SK-N-SH (cell line): ENCODE data around the gene AKT1S1. TPM values are rescaled to one million over a fixed set of nuclear protein-coding genes. Genes with fewer than 3 reads are reported as not detected.

Experiments
- CTCF ChIA-PET: fragments of 300-600, 350-600 bp; formaldehyde crosslinking; extraction: SDS; loops from one replicate; lab custom pipeline; 2021; lab: Yijun Ruan, JAX
- POLR2A ChIA-PET: fragments of 350-600 bp; sonication (Branson Sonifier 250); formaldehyde crosslinking; extraction: SDS; loops from one replicate; lab custom pipeline; 2020; ENCODE audit warnings: antibody characterized with exemption, inconsistent platforms; lab: Yijun Ruan, JAX
- DNase-seq: peaks from one replicate; pipeline ENCODE4 v3.0.0; 2012
- H2AFZ ChIP-seq: fragments of 200-600 bp; sonication (generic); 2 replicates; pipeline ENCODE4 v1.8.1; 2016; ENCODE audit warnings: antibody characterized with exemption, mild to moderate bottlenecking, low read depth
- H3F3A ChIP-seq: fragments of 200-600 bp; sonication (generic); replicated peaks from 2 replicates; pipeline ENCODE3; 2016; ENCODE audit warnings: antibody characterized with exemption, mild to moderate bottlenecking; ENCODE audit not compliant: insufficient read depth
- H3K27ac ChIP-seq, 2 experiments: fragments of 200-500 bp in 1 of 2; fragments of 200-600 bp in 1 of 2; sonication (Bioruptor generic) in 1 of 2; sonication (generic), shearing (Covaris generic) in 1 of 2; 2 replicates each; pipeline versions ENCODE4 v1.5.1 to v1.6.1; 2014 to 2016; ENCODE audit warnings: low read depth in 2 of 2, inconsistent platforms in 1 of 2, low read length in 1 of 2, mild to moderate bottlenecking in 1 of 2, mixed read lengths in 1 of 2
- H3K27me3 ChIP-seq: fragments of 200-600 bp; sonication (generic), shearing (Covaris generic); 2 replicates; pipeline ENCODE4 v1.6.1; 2016; ENCODE audit warnings: mixed run types; ENCODE audit not compliant: insufficient read depth
- H3K36me3 ChIP-seq, 2 experiments: fragments of 200-500 bp in 1 of 2; fragments of 200-600 bp in 1 of 2; sonication (Bioruptor generic) in 1 of 2; sonication (generic) in 1 of 2; replicated peaks in 1 of 2; 2 replicates each; pipeline versions ENCODE3 to v1.5.1; 2014 to 2016; ENCODE audit warnings: low read length in 1 of 2, mild to moderate bottlenecking in 1 of 2; ENCODE audit not compliant: insufficient read depth in 2 of 2, control insufficient read depth in 1 of 2
- H3K4me1 ChIP-seq, 2 experiments: fragments of 200-500 bp in 1 of 2; fragments of 200-600 bp in 1 of 2; sonication (Bioruptor generic) in 1 of 2; sonication (generic), shearing (Covaris generic) in 1 of 2; 2 replicates each; pipeline versions ENCODE4 v1.5.1 to v1.6.1; 2014 to 2016; ENCODE audit warnings: low read depth in 1 of 2, low read length in 1 of 2, mixed run types in 1 of 2; ENCODE audit not compliant: insufficient read depth in 2 of 2, control insufficient read depth in 1 of 2
- H3K4me2 ChIP-seq: fragments of 200-600 bp; sonication (generic), shearing (Covaris generic); 2 replicates; pipeline ENCODE4 v1.6.1; 2017; ENCODE audit warnings: mixed run types
- H3K4me3 ChIP-seq, 2 experiments: fragments of 200-500 bp in 1 of 2; fragments of 200-600 bp in 1 of 2; sonication (Bioruptor generic) in 1 of 2; sonication (generic), shearing (Covaris generic) in 1 of 2; 2 replicates each; pipeline versions ENCODE4 v1.5.1 to v1.8.1; 2014 to 2016; ENCODE audit warnings: low read depth in 2 of 2, inconsistent platforms in 1 of 2, low read length in 1 of 2, mild to moderate bottlenecking in 1 of 2, mixed read lengths in 1 of 2, moderate library complexity in 1 of 2
- H3K79me2 ChIP-seq: fragments of 200-600 bp; sonication (generic); 2 replicates; pipeline ENCODE4 v1.8.1; 2017; ENCODE audit warnings: mild to moderate bottlenecking; ENCODE audit not compliant: insufficient read depth
- H3K9ac ChIP-seq: fragments of 200-600 bp; sonication (generic); 2 replicates; pipeline ENCODE4 v1.6.1; 2017; ENCODE audit warnings: mixed run types
- H3K9me2 ChIP-seq: fragments of 200-600 bp; sonication (generic); 2 replicates; pipeline ENCODE4 v1.6.1; 2017; ENCODE audit warnings: mixed run types
- H3K9me3 ChIP-seq: fragments of 200-600 bp; sonication (generic); 2 replicates; pipeline ENCODE4 v1.6.1; 2017; ENCODE audit warnings: mixed run types, mild to moderate bottlenecking, moderate library complexity
- H4K20me1 ChIP-seq: fragments of 200-600 bp; sonication (generic); 2 replicates; pipeline ENCODE4 v1.6.1; 2017; ENCODE audit warnings: mild to moderate bottlenecking, mixed run types; ENCODE audit not compliant: insufficient read depth
- CHD2 ChIP-seq: fragments of 150-350 bp; IDR thresholded peaks from 2 replicates; pipeline ENCODE4 v1.6.1; 2018; ENCODE audit warnings: low read length; ENCODE audit not compliant: partially characterized antibody
- GABPA ChIP-seq: IDR thresholded peaks from 2 replicates; pipeline ENCODE4 v1.4.0; 2012; ENCODE audit warnings: low read depth, mild to moderate bottlenecking
- PBX3 ChIP-seq: IDR thresholded peaks from 2 replicates; pipeline ENCODE4; 2012
- TCF12 ChIP-seq: IDR thresholded peaks from 2 replicates; pipeline ENCODE4 v1.4.0; 2012
- WGBS: methylation state at CpG from one replicate; pipeline ENCODE4 v1.1.6; 2017; ENCODE audit warnings: low lambda C conversion rate; 5-methylcytosine and 5-hydroxymethylcytosine counted together
- polyA plus RNA-seq, 3 experiments: library from polyadenylated mRNA; depleted of rRNA; stranded (reverse); fragments of >200 nt; gene quantifications; 2 replicates each; pipeline ENCODE4 v1.2.3, GENCODE V29; 2012
- TF ChIP-seq, protein P1 (sequence below): fragments of 150-350 bp; IDR thresholded peaks from 2 replicates; pipeline ENCODE4 v1.6.1; 2016; ENCODE audit warnings: mild to moderate bottlenecking, low read depth, low read length

AKT1S1 gene
- polyA plus RNA-seq, 1 of the 3 experiments (the other 2 are of a cell fraction), result 63.7 TPM

- peak overlapping the region; percentile 97 for H3K4me2 ChIP-seq
Measured at GRCh38 chr19:49879243-49879963, 2.2 kb upstream of the AKT1S1 start.

DNA sequence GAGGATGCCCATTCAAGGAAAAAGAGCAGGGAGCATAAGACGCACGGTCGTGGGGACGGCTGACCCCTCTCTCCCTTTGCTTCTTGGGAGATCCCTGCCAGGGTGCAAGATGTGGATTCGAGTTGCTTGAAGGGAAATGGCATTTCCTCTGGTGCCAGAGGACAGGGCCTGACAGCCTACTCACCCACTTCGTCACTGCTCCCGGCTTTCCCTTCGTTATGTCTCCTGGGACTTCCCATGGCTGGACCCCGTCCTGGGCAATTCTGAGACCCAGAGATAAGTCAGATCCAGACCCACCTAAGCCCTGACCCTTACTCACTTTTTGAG, 1.6 kb upstream of the AKT1S1 start:
- H3K36me3 ChIP-seq, result peaks cover 43 to 51% of the 10 kb centered on the region in 2 experiments
- TF ChIP-seq CHD2 (no peak), PBX3 (no peak), TCF12 (no peak)
- no peaks in the 10 kb centered on the region for H3F3A ChIP-seq
- H3K4me2 ChIP-seq, result peak overlapping the region; percentile 97
- H3K79me2 ChIP-seq, result peaks cover 45% of the 10 kb centered on the region
- H3K4me1 ChIP-seq, result peaks cover 7 to 23% of the 10 kb centered on the region in 2 experiments; a peak in 3 of 4 replicates
- H2AFZ ChIP-seq, result no peak overlapping the region
- ChIA-PET POLR2A (interaction anchor here (3.5 kb wide), 1 partner anchor 11 kb away, joined by 22 read pairs; the partner anchor contains the start of gene PNKP), CTCF (interaction anchor here (1.0 to 1.1 kb wide), 2 partner anchors 10 to 11 kb away, joined by 3 to 5 read pairs; no protein-coding TSS in a partner anchor)
- WGBS, result 73% methylated on average over 9 of the region's 9 CpGs
- no peaks in the 10 kb centered on the region for H4K20me1 ChIP-seq
- H3K9me3 ChIP-seq, result no peaks in the 10 kb centered on the region
- H3K27ac ChIP-seq, result peak overlapping the region in 1 of 2 experiments; percentile 96; a peak in 2 of 4 replicates
- no peak for DNase-seq
- peak overlapping the region; percentile 97 for H3K9ac ChIP-seq
- H3K4me3 ChIP-seq, result peak overlapping the region; percentile 98 to 99; a peak in 3 of 4 replicates
- no peaks in the 10 kb centered on the region for H3K9me2 ChIP-seq
- H3K27me3 ChIP-seq, result no peaks in the 10 kb centered on the region

More at GRCh38 chr19:49879243-49879963, 2.2 kb upstream of the AKT1S1 start:
- Histone ChIP-seq H3K4me3 (peak overlapping the region in 1 of 2 experiments; percentile 98; a peak in 1 of 4 replicates), H4K20me1 (no peaks in the 10 kb centered on the region), H3K4me1 (peaks cover 7 to 23% of the 10 kb centered on the region in 2 experiments; a peak in 3 of 4 replicates), H3K27ac (no peak overlapping the region; a peak in 1 of 4 replicates), H3K9me2 (no peaks in the 10 kb centered on the region), H3K36me3 (peaks cover 41 to 51% of the 10 kb centered on the region in 2 experiments), H3K9me3 (no peaks in the 10 kb centered on the region), H2AFZ (no peak overlapping the region), H3K9ac (no peak overlapping the region), H3F3A (no peaks in the 10 kb centered on the region), H3K79me2 (peaks cover 38% of the 10 kb centered on the region), H3K27me3 (no peaks in the 10 kb centered on the region)
- peak; percentile 63 for TF ChIP-seq GABPA
- TF ChIP-seq, protein P1, sequence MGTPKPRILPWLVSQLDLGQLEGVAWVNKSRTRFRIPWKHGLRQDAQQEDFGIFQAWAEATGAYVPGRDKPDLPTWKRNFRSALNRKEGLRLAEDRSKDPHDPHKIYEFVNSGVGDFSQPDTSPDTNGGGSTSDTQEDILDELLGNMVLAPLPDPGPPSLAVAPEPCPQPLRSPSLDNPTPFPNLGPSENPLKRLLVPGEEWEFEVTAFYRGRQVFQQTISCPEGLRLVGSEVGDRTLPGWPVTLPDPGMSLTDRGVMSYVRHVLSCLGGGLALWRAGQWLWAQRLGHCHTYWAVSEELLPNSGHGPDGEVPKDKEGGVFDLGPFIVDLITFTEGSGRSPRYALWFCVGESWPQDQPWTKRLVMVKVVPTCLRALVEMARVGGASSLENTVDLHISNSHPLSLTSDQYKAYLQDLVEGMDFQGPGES, result no peak
- POLR2A ChIA-PET, result interaction anchor here (3.5 kb wide), 1 partner anchor 11 kb away, joined by 22 read pairs; the partner anchor contains the start of gene PNKP
- 95% methylated on average over 10 of the region's 12 CpGs for WGBS
- DNase-seq, result no peak
- CTCF ChIA-PET, result interaction anchor here (1.1 kb wide), 1 partner anchor 11 kb away, joined by 5 read pairs; no protein-coding TSS in a partner anchor
